K562 (cell line): ENCODE measurements around the gene CLCN4. TPM values are rescaled to one million over a fixed set of nuclear protein-coding genes. Genes with fewer than 3 reads are reported as not detected.

Experiments
- ATAC-seq: fragments of 200-7000 bp; cut with Tn5 transposase; 3 replicates; pipeline ENCODE4 v1.9.1; 2020; ENCODE audit warnings: moderate library complexity
- BruUV-seq: library from RNA; stranded (reverse); fragments of 400-500 nt; replicated peaks from 2 replicates; lab custom pipeline; 2021; lab: Mats Ljungman, UMichigan
- CTCF ChIA-PET: fragments of 300-600 bp; formaldehyde crosslinking; extraction: SDS; loops from one replicate; lab custom pipeline; 2021; ENCODE audit warnings: low intra/inter-chr PET ratio; lab: Yijun Ruan, JAX
- POLR2A ChIA-PET: fragments of 300-600, 350-650 bp; sonication (Branson Sonifier 250); formaldehyde crosslinking; extraction: SDS; loops from one replicate; lab custom pipeline; 2021; ENCODE audit warnings: antibody characterized with exemption, inconsistent platforms; lab: Yijun Ruan, JAX
- DNase-seq, 4 experiments: peaks; one replicate each; pipeline versions ENCODE4 v3.0.0 to v3.0.0-alpha.2; 2011 to 2018; ENCODE audit warnings: low spot score in 3 of 4, mixed read lengths in 3 of 4; ENCODE audit errors: extremely low read depth in 1 of 4
- FAIRE-seq: peaks from 2 replicates; lab custom pipeline; 2011; peaks lifted over from hg19 to GRCh38; lab: Jason Lieb, UNC
- H2AFZ ChIP-seq: 2 replicates; pipeline ENCODE4 v1.6.0; 2011; ENCODE audit warnings: low read depth, low read length, control low read depth, inconsistent platforms
- H3K27ac ChIP-seq: fragments of 200-600 bp; 3 replicates; pipeline ENCODE4 v1.8.0; 2011; ENCODE audit warnings: low read depth, mild to moderate bottlenecking, control low read depth, inconsistent platforms, low read length, moderate library complexity, mixed read lengths; ENCODE audit errors: extremely low read depth
- H3K27me3 ChIP-seq, 2 experiments: fragments of 300-600 bp in 1 of 2; 2 replicates in 1 of 2; 3 replicates in 1 of 2; pipeline versions ENCODE4 v1.6.0 to v1.8.0; 2011; ENCODE audit warnings: inconsistent platforms in 2 of 2, low read length in 2 of 2, mild to moderate bottlenecking in 1 of 2, mixed read lengths in 1 of 2, moderate library complexity in 1 of 2; ENCODE audit not compliant: control insufficient read depth in 2 of 2, insufficient read depth in 2 of 2
- H3K36me3 ChIP-seq: fragments of 300-600 bp; 3 replicates; pipeline ENCODE4 v1.8.0; 2011; ENCODE audit warnings: mild to moderate bottlenecking, low read length, inconsistent platforms; ENCODE audit not compliant: control insufficient read depth, insufficient read depth
- H3K4me1 ChIP-seq, 2 experiments: fragments of 200-600 bp in 1 of 2; replicated peaks in 1 of 2; 2 replicates in 1 of 2; 3 replicates in 1 of 2; pipeline versions ENCODE4 v1.5.1 to v1.8.0; 2011; ENCODE audit warnings: inconsistent platforms in 2 of 2, low read length in 2 of 2, mild to moderate bottlenecking in 1 of 2, mixed read lengths in 1 of 2, moderate library complexity in 1 of 2; ENCODE audit not compliant: control insufficient read depth in 2 of 2, insufficient read depth in 2 of 2
- H3K4me2 ChIP-seq: 2 replicates; pipeline ENCODE4 v1.6.1; 2011; ENCODE audit warnings: low read length, control low read depth, inconsistent platforms, mixed read lengths; ENCODE audit not compliant: insufficient read depth
- H3K4me3 ChIP-seq: fragments of 200-600 bp; sonication (generic), shearing (Covaris generic); 2 replicates; pipeline ENCODE4 v1.5.1; 2016; ENCODE audit warnings: control low read depth, inconsistent platforms
- H3K79me2 ChIP-seq: fragments of 200-600 bp; 3 replicates; pipeline ENCODE4 v1.8.0; 2011; ENCODE audit warnings: low read length, inconsistent platforms; ENCODE audit not compliant: control insufficient read depth, insufficient read depth
- H3K9ac ChIP-seq, 2 experiments: 2 replicates each; pipeline versions ENCODE4 v1.6.0 to v1.6.1; 2011; ENCODE audit warnings: low read depth in 2 of 2, low read length in 2 of 2, control low read depth in 1 of 2, inconsistent platforms in 1 of 2, mild to moderate bottlenecking in 1 of 2, mixed read lengths in 1 of 2; ENCODE audit not compliant: insufficient read depth in 1 of 2
- H3K9me1 ChIP-seq: one replicate; pipeline ENCODE4 v1.6.0; 2011; ENCODE audit warnings: inconsistent platforms, mild to moderate bottlenecking, low read length, moderate library complexity; ENCODE audit not compliant: control insufficient read depth, insufficient read depth
- H3K9me3 ChIP-seq: replicated peaks from 2 replicates; pipeline ENCODE4 v1.5.1; 2011; ENCODE audit warnings: low read depth, low read length, inconsistent platforms; ENCODE audit not compliant: control insufficient read depth, insufficient read depth
- H4K20me1 ChIP-seq: replicated peaks from 2 replicates; pipeline ENCODE4 v1.6.1; 2011; ENCODE audit warnings: low read length, inconsistent platforms, mixed read lengths; ENCODE audit not compliant: control insufficient read depth, insufficient read depth
- ATF1 ChIP-seq, 2 experiments: fragments of 450-650 bp in 1 of 2; IDR thresholded peaks; 2 replicates each; pipeline ENCODE4 v1.6.1; 2016; ENCODE audit warnings: missing compliant biosample characterization in 1 of 2, missing genetic modification characterization in 1 of 2
- GABPA ChIP-seq: fragments of 200-800 bp; sonication (Bioruptor generic); conservative IDR thresholded peaks from 2 replicates; pipeline ENCODE4 v1.6.1; 2016; ENCODE audit warnings: low read depth, missing genetic modification characterization, missing compliant biosample characterization
- GABPB1 ChIP-seq: sonication (generic); formaldehyde crosslinking; IDR thresholded peaks from 2 replicates; pipeline ENCODE4 v1.8.0; 2022; ENCODE audit warnings: mild to moderate bottlenecking, missing genetic modification reagents
- HNRNPK ChIP-seq: fragments of 200-400 bp; formaldehyde crosslinking; IDR thresholded peaks from one replicate; pipeline ENCODE4 v1.6.1; 2018; ENCODE audit warnings: mild to moderate bottlenecking, low read depth, low read length; ENCODE audit not compliant: poor library complexity, severe bottlenecking
- ID3 ChIP-seq, 2 experiments: fragments of 250-450 bp in 1 of 2; fragments of 450-650 bp in 1 of 2; sonication (Bioruptor Pico) in 1 of 2; IDR thresholded peaks; 2 replicates each; pipeline versions ENCODE4 v1.6.1 to v1.8.0; 2016 to 2021; ENCODE audit warnings: mild to moderate bottlenecking in 2 of 2, moderate library complexity in 2 of 2, missing compliant biosample characterization in 1 of 2, missing genetic modification characterization in 1 of 2
- IFI16 ChIP-seq: fragments of 250-450 bp; sonication (Bioruptor Pico); IDR thresholded peaks from 2 replicates; pipeline ENCODE4 v2.1.2; 2022; ENCODE audit warnings: mild to moderate bottlenecking, inconsistent platforms
- KAT8 ChIP-seq: fragments of 450-650 bp; IDR thresholded peaks from 2 replicates; pipeline ENCODE4 v1.6.1; 2016; ENCODE audit warnings: low read depth, mild to moderate bottlenecking
- KLF13 ChIP-seq: fragments of 450-650 bp; IDR thresholded peaks from 2 replicates; pipeline ENCODE4 v1.6.1; 2016; ENCODE audit warnings: missing genetic modification characterization, low read depth, mild to moderate bottlenecking, missing compliant biosample characterization, moderate library complexity, borderline replicate concordance
- LCOR ChIP-seq: sonication (generic); formaldehyde crosslinking; IDR thresholded peaks from 2 replicates; pipeline ENCODE4 v1.8.0; 2022; ENCODE audit warnings: mild to moderate bottlenecking, missing genetic modification reagents
- NFE2 ChIP-seq: IDR thresholded peaks from 2 replicates; pipeline ENCODE4 v1.6.1; 2014; ENCODE audit warnings: antibody characterized with exemption, low read depth
- PHF21A ChIP-seq: fragments of 450-650 bp; IDR thresholded peaks from 2 replicates; pipeline ENCODE4 v1.6.1; 2017; ENCODE audit warnings: low read depth, borderline replicate concordance
- SPI1 ChIP-seq: IDR thresholded peaks from 2 replicates; pipeline ENCODE4 v1.6.1; 2011; ENCODE audit warnings: low read depth, low read length, control low read depth, borderline replicate concordance
- SUPT5H ChIP-seq: fragments of 450-650 bp; IDR thresholded peaks from 2 replicates; pipeline ENCODE4 v1.6.1; 2016
- ZBTB43 ChIP-seq: sonication (generic); formaldehyde crosslinking; IDR thresholded peaks from 2 replicates; pipeline ENCODE4 v1.8.0; 2023; ENCODE audit warnings: mild to moderate bottlenecking, missing genetic modification reagents
- ZKSCAN1 ChIP-seq: fragments of 150-350 bp; IDR thresholded peaks from 2 replicates; pipeline ENCODE4 v1.6.1; 2016; ENCODE audit warnings: low read depth, low read length
- ZKSCAN8 ChIP-seq: fragments of 200-800 bp; sonication (Bioruptor generic); IDR thresholded peaks from 2 replicates; pipeline ENCODE4 v1.6.1; 2016; ENCODE audit warnings: missing genetic modification characterization, missing compliant biosample characterization
- ZMIZ1 ChIP-seq, 2 experiments: fragments of 150-350 bp in 1 of 2; IDR thresholded peaks; 2 replicates each; pipeline ENCODE4 v1.6.1; 2012 to 2016; ENCODE audit warnings: low read depth in 2 of 2, low read length in 2 of 2, mild to moderate bottlenecking in 1 of 2, moderate library complexity in 1 of 2
- ZNF445 ChIP-seq: fragments of 250-450 bp; sonication (Bioruptor Pico); IDR thresholded peaks from 2 replicates; pipeline ENCODE4 v1.4.0; 2020; ENCODE audit warnings: low read depth, mild to moderate bottlenecking, moderate library complexity
- WGBS: fragments of 100-300 bp; shearing (Covaris generic); methylation state at CpG from one replicate; pipeline ENCODE4 v1.1.6; 2016; ENCODE audit warnings: low coverage, mixed read lengths; ENCODE audit not compliant: insufficient coverage; ENCODE audit errors: missing lambda C conversion rate; 5-methylcytosine and 5-hydroxymethylcytosine counted together
- in situ Hi-C: fragments of 300-500 bp; cut with MboI; formaldehyde crosslinking; loops from 4 replicates; pipeline ENCODE4 v1.15.0; 2018; ENCODE audit warnings: inconsistent platforms, mixed read lengths
- intact Hi-C: fragments of 100-400 bp; cut with micrococcal nuclease; formaldehyde crosslinking; loops from 2 replicates; pipeline ENCODE4 v1.14.2; 2022
- polyA plus RNA-seq, 8 experiments: library from polyadenylated mRNA; depleted of rRNA in 4 of 8; stranded (reverse) in 5 of 8; unstranded in 3 of 8; fragments of >200 nt; fragmentation: Nextera tagmentation in 2 of 8; fragmentation: Illumina TruSeq in 1 of 8; extraction: Ambion mirVana in 2 of 8; extraction: Trizol in 1 of 8; gene quantifications; 2 replicates each; pipeline versions ENCODE4 v1.2.1 to v1.2.3, GENCODE V29; 2011 to 2014; ENCODE audit warnings: inconsistent platforms in 1 of 8, missing spikeins in 1 of 8
- total RNA-seq, 7 experiments: library from RNA; depleted of rRNA in 6 of 7; stranded (reverse); fragments of >200 nt in 6 of 7; fragmentation: Illumina TruSeq in 2 of 7; extraction: Trizol in 2 of 7; gene quantifications; 2 replicates each; pipeline versions ENCODE4 v1.2.1 to v1.2.3, GENCODE V29; 2011 to 2021; ENCODE audit warnings: low replicate concordance in 1 of 7

The CLCN4 gene
- total and polyA plus RNA-seq, 9 of the 15 experiments (the other 6 are each of a cell fraction or from before 2014, with no cell fraction given) = 0.03 to 0.24 (median 0.10) TPM; not detected in 1

- H4K20me1 ChIP-seq = no peaks in the 10 kb centered on the region
- peak; percentile 80 for FAIRE-seq
- H3K79me2 ChIP-seq = no peaks in the 10 kb centered on the region
- peak; percentile 81 for ATAC-seq
- peak; percentile 29 to 73 (median 52) for DNase-seq
- peak overlapping the region; percentile 57 to 86 for H3K9ac ChIP-seq
- peak overlapping the region; percentile 35 for H3K4me2 ChIP-seq
- CTCF ChIA-PET = interaction anchor here (1.1 kb wide), 1 partner anchor 46 kb away, joined by 4 read pairs; no protein-coding TSS in a partner anchor
- H3K4me1 ChIP-seq = peaks cover 24 to 39% of the 10 kb centered on the region in 2 experiments
- in situ Hi-C loops = no loop called here
- H3K9me1 ChIP-seq = peaks cover 2% of the 10 kb centered on the region
- no peak overlapping the region for H3K4me3 ChIP-seq
- H3K9me3 ChIP-seq = no peaks in the 10 kb centered on the region
- H3K27ac ChIP-seq = peak overlapping the region; percentile 86
- no peaks in the 10 kb centered on the region for H3K36me3 ChIP-seq
- POLR2A ChIA-PET = interaction anchor here (0.6 to 1.4 kb wide), 4 partner anchors 12 to 93 kb away, joined by 3 read pairs; no protein-coding TSS in a partner anchor
- intact Hi-C loops = no loop called here
- H3K27me3 ChIP-seq = no peaks in the 10 kb centered on the region; a peak in 1 of 5 replicates
- BruUV-seq = no TSS peak
- WGBS = under 1% methylated on average over 17 of the region's 17 CpGs
- H2AFZ ChIP-seq = peak overlapping the region; percentile 64
- TF ChIP-seq LCOR (CRISPR knock-in tag) (no peak), ATF1 (CRISPR knock-in tag; IDR thresholded peaks at IDR 0.05) (no peak), ATF1 (tag; IDR thresholded peaks at IDR 0.05) (peak; percentile 43; the same call in 1 of the 2 replicates), ZKSCAN1 (no peak), KLF13 (tag) (no peak), KAT8 (no peak), SUPT5H (no peak), ID3 (CRISPR knock-in tag; IDR thresholded peaks at IDR 0.05) (no peak), ID3 (tag; IDR thresholded peaks at IDR 0.05) (no peak), ZNF445 (CRISPR knock-in tag) (no peak), HNRNPK (no peak), GABPA (0 out of 2 replicates have a peak, but pooled peaks have one; percentile 31), ZBTB43 (CRISPR knock-in tag) (no peak), GABPB1 (CRISPR knock-in tag) (no peak), IFI16 (CRISPR knock-in tag) (no peak), ZKSCAN8 (peak; percentile 52; the same call in 1 of the 2 replicates), ZMIZ1 (IDR thresholded peaks at IDR 0.05; ENCODE audit: low read depth in 2 of 2, low read length in 2 of 2) (no peak), NFE2 (no peak), SPI1 (0 out of 2 replicates have a peak, but pooled peaks have one; percentile 18), PHF21A (no peak)
These were observed 9.5 kb downstream of the CLCN4 start for GRCh38 chrX:10166248-10166716.
